Forelimb muscle (tissue), 1 donor: Measurements from ENCODE around the gene GTPBP1. TPM values are rescaled to one million over a fixed set of nuclear protein-coding genes. Genes with fewer than 3 reads are reported as not detected.

ENCODE experiments used
- DNase-seq: peaks from one replicate; pipeline ENCODE4 v3.0.0-alpha.2; 2013; ENCODE audit warnings: low read depth
- polyA plus RNA-seq: library from polyadenylated mRNA; unstranded; fragments of 120-200 nt; gene quantifications from one replicate; pipeline ENCODE4 v1.2.1, GENCODE V29; 2013; ENCODE audit not compliant: insufficient read length

The GTPBP1 gene
- polyA plus RNA-seq = 32.0 TPM

DNA sequence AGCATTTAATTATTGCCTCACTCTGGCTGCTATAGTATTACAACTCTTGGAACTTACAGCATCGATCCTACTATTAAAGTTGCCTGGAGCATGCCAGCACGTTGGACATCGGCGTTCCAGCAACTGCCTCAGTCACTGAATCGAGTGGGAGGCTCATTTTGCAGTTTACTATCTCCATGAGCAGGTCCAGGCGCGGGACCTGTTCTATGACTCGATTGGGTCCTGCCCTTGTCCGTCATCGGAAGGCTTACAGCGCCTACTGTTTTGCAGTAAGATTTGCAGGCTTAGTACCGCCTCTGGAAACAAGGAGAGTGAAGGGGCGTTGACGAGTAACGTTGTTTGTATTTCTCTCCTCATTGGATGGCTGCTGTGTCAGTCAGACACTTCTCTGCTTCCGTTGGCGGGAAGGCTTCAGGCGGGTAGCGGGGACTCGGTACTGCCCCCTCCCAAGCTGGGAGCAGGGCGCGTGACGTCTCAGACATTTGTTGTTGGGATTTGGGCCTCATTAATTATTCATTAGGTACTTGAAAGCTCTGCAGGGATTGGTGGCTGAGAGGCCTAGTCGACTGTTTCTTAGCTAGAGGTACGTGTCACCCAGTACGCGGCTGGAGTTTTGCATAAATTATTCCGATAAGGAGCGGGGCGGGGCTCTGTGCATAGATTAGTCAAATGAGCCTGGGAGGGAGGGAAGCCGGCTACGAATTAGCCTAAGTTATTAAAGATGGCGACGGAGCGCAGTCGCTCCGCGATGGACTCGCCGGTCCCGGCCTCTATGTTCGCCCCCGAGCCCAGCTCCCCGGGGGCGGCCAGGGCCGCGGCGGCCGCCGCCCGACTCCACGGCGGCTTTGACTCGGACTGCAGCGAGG lies at the start of gene GTPBP1:
Gene GTPBP1, plus strand, starts transcription at position 710 of the 866 bp plus-strand sequence. Its CDS starts 12 bp downstream, at position 722.
- peak; percentile 100 for DNase-seq

DNA sequence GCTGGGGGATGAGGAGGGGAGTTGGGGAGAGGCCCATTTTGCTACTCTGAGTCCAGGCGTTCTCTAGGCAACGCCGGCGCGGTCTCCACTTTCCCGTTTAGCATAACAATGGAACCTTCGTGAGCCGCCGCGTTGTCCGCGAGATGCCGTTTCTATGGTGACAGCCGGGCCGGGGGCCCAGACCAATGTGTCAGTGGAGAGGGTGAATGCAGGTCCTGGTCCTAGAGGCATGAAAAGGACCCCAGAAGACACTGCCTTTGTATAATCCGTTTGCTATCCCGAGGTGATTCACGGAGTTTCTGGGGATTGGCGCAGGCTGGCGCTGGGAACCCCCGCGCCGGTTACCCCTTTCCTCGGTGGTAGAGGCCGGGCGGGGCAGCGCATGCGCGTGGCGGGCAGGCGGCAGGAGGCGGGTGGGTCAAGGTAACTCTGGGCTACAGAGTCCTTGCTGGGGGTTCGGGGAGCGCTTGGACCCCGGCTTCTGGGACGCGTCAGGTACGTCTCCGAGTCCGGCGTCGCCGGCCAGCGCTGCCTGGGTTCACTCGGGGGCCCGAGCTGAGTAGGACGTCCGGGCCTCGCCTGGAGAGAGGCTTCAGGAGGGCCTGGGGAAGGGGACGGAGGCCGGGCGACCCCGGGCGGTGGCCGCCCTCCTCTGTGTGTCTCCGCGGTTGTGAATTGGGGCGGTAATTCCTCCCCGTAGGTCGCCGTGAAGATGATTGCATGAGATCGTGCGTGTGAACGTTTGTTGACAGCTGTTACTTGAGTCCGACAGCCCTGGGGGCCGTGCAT lies 49.3 kb upstream of the GTPBP1 start, which contains the start of the genes CBY1 and FAM227A:
Gene CBY1, plus strand, starts transcription at position 383 of the 789 bp plus-strand sequence. CDS start 11,417 bp downstream, outside the sequence.
Gene FAM227A, minus strand, starts transcription at position 137 of the 789 bp plus-strand sequence. CDS start 6,224 bp downstream, outside the sequence.
- peak; percentile 71 for DNase-seq

DNA sequence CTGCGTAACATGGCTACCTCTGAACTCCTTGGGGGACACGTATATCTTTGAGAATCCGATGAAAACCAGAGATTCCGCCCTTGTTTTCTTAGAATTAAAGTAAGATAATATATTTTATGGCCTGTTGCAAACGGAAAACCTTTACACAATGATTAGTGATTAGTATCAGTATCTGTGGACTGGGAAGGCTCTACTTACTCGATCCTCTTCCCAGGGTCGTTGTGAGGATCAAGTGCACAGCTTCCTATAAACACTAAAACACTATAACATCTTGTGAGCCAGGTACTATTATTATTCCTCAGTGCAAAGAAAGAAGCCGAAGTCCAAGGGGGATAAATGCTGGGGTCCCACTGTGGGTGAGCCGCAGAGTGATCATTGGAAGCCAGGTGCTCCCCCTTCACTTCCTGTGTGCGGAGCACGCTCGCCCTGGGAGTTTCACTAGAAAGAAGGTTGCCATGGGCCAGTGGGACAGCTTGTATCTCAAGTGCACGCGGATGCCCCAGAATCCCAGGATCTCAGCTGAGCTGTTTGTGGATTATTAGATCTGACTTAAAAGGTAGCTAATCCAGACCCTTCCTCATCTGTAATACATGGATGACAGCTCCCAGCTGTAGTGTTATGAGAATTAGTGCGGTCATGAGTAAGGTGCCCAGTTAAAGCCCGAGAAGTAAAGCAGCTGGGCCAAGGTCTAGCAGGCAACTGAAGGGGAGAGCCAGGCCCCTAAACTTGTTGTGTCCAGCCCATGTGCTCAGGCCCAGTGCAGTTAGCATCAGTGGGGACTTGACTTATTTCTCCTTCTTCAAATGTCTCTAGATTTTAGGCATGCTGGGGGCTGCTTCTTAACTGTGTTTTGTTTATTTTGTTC lies 48.5 kb upstream of the GTPBP1 start:
- DNase-seq = no peak

DNA sequence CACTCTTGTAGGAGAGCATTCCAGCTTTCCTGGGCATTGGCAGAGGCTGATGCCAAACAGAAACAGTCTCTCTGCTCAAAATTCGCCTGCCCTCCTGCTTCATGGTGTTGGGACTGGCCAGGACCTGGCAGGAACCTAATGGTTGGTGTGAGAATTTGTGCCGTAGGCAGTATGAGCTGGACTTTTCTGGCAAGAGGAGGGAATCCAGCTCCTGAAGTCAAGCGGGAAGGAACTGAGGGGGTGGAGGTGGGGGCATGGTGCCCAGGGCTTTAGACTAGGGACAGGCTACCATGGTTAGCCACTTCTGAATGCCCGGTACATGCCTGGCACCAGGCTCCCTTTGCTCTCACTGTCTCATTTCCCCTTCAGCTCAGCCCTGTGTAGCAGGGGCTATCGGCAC lies 30.9 kb upstream of the GTPBP1 start:
- no peak for DNase-seq

DNA sequence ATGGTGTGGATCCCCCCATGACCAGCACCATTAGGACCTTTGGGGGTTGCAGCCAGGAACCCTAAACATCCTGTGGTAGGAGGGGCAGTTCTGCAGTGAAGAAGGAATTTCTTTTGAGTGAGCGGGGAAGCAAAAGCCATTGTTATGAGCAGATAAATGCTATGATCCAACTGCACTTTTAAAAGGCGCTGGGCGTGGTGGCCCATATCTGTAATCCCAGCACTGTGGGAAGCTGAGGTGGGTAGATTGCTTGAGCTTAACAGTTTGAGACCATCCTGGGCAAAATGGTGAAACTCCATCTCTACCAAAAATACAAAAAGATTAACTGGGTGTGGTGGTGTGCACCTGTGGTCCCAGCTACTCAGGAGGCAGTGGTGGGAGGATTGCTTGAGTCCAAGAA lies 29.9 kb upstream of the GTPBP1 start:
- no peak for DNase-seq

DNA sequence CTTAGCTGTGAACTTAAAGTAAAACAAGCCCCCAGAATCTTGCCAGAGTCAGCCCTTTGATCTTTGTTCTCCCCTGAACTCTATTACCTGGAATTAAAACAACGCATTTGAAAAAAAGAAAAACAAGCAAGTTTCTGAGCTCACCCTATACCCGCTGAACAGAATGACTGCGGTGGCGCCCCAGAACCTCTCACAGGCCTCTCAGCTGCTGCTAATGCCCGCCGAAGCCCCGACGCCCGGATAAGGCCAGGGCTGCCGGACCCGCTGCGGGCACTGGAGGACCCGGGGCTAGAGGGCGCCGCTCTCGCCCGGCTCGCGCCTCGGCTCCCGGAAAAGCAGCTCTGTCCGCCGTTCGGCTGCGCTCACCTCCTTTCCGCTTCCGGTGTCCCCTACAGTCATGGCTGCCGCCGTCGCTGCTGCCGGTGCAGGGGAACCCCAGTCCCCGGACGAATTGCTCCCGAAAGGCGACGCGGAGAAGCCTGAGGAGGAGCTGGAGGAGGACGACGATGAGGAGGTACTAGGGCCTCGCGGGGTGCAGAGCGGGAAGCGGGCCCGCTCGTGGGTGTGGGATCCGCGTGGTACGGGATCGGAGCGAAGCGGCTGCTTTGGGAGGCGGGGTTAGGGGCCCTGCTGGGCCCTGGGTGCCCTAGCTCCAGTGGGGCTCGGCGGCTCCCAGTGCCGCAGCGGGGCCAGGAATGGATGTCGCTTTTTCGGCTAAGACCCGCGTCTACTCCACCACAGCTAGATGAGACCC lies 24.0 kb upstream of the GTPBP1 start, which contains the start of gene TOMM22:
Gene TOMM22, plus strand, starts transcription at position 376 of the 754 bp plus-strand sequence. Its CDS starts 22 bp downstream, at position 398.
- DNase-seq = no peak

DNA sequence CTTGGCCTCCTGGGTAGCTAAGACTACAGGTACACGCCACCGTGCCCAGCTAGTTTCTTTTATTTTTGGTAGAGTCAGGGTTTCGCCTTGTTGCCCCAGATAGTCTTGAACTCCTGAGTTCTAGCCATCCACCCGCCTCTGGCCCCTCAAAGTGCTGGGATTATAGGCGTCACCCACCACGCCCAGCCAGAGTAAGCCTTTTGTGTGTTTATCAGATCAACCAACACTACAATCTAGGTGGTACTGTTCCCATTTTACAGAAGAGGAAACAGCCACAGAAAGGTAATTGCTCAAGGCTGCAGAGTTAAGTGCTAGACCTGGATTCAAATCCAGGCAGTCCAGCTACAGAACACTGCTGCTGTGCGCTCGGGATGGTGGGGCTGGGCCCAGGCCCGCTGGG lies 20.8 kb upstream of the GTPBP1 start:
- no peak for DNase-seq

DNA sequence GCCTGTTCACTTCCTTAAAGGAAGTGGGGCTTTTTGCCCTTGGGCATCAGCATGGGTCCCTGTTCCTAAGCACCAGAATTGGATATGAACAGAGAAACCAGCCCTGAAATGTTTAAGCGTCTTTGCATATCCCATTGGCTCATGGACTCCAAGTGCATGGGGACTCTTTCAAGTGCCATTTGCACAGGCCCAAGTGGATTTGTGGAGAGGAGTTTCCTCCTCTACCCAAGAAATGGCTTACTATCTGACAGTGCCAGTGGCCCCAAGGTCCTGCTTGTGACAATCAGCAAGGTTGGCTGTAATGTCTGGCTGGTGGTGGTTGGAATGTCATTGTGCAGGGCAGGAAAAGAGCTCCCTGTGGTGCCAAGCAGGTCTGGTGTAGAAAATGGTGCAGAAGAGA lies 20.0 kb upstream of the GTPBP1 start:
- no peak for DNase-seq

DNA sequence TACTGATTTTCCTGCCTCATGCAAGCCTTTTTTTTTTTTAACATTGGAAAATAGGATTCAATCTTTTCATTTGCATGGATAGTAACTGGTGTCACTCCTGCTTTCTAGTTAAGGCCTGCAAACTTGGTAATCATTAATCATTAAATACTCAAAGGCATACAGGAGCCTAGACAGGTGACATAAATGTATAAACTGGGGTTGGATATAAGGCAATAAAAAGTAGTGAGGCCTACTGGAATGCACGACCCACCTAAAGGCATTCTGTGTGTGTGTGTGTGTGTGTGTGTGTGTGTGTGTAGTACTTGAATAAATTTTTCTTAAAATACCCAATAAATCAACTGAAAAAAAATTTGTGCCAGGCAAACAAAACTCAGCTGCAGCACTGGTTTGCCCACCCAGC lies 16.1 kb upstream of the GTPBP1 start:
- no peak for DNase-seq

DNA sequence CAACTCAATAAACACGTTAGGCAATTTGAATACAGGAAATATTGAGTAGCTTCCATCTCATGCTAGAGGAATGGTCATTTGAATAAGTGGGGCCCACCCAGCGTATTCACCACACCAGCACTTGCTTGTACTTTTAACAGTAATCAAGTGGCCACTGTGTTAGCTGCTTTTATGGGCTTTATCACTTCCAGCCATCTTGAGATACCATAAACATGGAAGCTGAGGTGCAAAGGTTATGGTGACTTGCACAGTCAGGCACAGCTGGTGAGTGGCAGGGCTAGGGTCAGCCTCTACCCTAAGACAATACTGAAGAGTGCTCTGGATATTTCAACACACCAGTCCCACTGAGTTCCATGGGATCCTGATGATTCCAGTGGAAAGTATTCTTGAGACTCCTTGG lies 11.7 kb upstream of the GTPBP1 start:
- DNase-seq = no peak

DNA sequence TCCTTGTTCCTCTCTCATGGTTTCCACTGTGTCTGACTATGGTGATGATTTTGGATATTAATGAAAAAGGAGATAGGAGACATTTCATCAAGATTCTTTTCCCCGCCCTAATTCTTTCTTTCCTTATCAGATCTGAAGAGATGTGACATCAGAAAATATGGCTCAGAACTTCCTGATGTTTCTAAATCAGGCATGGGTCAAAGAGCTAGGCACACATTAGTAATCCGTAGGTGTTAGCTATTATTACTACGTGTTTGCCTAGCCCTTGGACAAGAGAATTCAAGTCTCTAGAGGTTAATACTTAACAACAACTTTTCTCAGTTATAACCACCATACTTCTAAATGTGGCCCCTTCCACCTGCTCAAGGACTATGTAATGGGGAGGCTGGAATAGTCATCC lies 10.8 kb upstream of the GTPBP1 start:
- DNase-seq = no peak

DNA sequence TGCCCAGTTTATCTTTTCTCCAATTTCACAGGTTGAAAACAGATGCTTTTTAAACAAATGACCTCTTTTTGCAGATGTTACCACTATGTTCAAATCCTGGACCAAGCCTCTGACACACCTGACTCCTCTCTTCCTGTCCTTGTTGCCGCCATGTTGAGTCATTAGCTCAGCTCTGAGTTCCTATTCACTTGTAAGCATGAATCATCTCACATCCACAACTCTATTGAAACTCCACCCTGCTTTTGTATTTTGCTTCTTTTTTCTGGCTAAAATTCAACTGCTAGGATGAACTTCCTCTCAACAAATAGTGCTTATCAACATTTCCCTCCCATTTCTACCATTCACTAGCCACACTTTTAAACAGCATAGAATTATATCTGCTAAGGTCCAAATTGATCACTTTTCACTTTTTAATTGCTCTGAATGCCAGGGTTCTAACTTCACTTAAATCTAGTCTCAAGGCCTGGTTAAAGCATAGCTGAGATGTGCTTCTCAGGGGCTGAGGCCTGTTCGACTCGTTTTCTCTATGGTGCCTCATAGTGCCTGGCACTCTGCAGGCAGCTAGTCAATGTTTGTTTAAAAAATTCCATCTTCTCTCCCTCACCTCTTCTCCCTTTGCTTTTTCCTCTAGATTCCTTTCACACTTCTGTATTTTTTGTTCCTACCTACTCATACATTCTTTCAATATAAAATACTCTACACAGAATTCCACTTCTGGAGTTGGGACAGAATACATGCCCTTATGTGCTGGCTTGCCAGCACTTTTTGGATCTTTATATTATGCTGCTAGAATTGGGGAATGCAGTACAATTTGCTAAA lies 8.9 kb upstream of the GTPBP1 start:
- DNase-seq = no peak

DNA sequence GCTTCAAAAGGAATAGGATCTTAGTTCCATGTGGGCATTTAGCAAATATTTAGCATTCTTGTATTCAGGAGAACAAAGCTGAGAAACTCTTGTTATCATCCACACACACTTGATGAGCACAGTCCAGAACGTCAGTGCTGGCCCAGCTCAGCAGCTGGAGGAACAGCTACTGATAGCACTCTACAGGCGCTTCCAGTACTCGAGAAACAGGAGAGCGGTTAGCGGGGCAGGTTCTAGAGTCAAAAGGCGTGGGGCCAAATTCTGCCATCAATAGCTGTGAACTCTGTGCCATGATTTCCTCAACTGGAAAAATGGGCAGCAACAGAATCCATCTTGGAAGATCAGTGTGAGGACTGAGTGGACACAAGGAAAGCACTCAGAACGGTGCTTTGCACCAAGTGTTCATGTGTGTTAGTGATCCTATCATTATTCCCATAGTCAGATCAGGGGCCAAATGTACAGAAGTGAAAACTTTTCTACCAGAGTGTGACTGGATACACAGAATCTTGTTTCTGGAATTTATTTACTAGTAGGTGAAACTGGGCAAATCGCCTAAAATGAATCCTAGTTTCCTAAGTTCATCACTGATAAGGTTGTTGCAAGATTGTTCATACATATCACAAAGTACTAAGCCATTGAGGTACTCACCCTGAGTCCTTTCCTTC lies 8.2 kb upstream of the GTPBP1 start:
- DNase-seq = no peak

DNA sequence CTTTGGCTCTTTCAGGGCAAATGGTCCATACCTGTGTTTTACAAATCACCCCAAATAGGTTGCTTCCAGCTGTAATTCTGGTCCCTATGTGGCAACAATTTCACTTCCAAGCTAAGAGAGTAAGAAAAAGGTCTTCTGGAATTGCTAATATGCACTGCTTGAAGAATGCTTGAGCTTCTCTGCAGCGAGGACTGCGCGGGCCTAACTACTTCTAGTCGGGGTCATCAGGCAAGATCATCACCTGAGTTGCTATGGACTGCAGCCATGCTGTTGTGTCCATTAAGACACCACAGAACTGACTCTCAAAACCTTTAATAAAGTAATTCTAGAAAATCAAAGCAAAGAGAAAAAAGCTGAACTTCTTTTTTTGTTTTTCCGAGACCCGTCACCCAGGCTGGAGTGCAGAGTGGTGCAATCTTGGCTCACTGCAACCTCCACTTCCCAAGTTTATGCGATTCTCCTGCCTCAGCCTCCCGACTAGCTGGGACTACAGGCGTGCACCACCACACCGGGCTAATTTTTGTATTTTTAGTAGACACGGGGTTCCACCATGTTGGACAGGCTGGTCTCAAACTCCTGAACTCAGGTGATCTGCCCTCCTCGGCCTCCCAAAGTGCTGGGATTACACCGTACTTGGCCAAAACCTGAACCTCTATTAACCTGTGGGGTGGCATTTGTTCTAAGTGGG lies 7.2 kb upstream of the GTPBP1 start:
- DNase-seq = no peak

DNA sequence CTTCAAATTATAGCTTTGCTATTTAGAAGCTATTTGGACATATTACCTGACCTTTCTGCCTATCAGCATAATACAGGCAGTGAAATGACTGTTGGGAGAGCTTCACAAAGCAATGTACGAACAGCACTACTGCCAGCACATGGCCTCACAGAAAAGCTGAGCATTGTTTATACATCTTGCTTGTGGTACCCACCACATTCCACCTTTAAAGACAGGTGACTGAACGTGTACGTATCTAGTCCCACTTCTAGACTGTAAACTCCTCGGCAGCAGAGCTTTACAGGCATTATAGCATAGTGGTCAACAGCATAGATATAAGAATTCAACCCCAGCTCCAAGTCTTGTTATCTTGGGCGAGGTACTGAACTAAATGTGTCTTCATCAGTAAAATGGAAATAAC lies 6.6 kb upstream of the GTPBP1 start:
- DNase-seq = no peak

DNA sequence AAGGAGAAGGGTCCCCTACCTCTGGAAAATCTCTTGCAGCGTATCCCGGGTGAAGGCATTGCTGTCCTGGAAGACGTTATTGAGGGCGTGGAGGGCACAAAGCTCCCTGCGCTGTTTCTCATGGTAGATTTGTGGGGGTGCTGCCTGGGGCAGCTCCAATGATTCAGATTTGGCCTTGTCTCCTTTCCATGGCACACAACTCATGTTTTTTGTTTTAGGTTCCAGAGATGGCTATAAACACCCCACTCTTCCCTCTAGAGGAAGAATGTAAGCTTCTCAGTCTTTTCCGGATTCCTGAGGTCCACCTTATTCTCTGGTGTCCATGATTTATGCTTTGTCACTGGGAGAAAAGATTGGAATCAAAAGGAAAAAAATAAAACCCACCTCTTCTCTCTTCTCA lies 6.0 kb upstream of the GTPBP1 start:
- no peak for DNase-seq

DNA sequence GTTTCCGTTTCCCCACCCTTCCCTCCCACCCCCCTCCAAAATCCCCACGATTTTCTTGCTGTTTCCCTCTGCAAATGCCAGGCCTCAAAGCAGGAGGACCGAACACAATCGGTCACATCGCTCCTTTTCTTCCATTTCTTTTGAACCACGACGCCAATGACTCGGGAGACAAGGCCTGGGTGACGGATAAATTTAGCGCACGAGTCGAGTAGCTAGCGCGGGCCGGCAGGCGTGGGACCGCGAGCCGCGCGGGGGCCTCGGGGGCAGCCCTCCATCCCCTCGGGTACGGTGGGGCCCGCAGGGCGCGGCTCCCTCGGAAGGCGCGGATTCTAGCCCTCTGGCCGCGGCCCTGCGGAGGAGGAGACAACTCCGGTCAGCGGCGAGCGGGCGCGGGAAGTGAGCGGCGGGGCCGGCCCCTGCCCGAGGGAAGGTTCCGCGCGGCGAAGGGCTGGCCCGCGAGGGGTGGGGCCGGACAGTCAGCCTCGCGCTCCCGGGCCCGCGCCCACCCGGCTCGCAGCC lies 5.4 kb upstream of the GTPBP1 start:
- DNase-seq = no peak
